GM23248 (cell line): ENCODE results near the gene ATP6V0B. TPM values are rescaled to one million over a fixed set of nuclear protein-coding genes. Genes with fewer than 3 reads are reported as not detected.

Source experiments
- DNase-seq: peaks from one replicate; pipeline ENCODE4 v3.0.0-alpha.2; 2015
- H2AFZ ChIP-seq: fragments of 200-600 bp; sonication (generic); 2 replicates; pipeline ENCODE4 v1.6.1; 2016; ENCODE audit warnings: antibody characterized with exemption
- H3F3A ChIP-seq: fragments of 200-600 bp; sonication (generic); 2 replicates; pipeline ENCODE4 v1.6.1; 2016; ENCODE audit warnings: mild to moderate bottlenecking, antibody characterized with exemption, mixed run types; ENCODE audit not compliant: insufficient read depth
- H3K27ac ChIP-seq: fragments of 200-600 bp; sonication (generic); 2 replicates; pipeline ENCODE4 v1.5.1; 2016; ENCODE audit warnings: mild to moderate bottlenecking
- H3K27me3 ChIP-seq: fragments of 200-600 bp; sonication (generic); replicated peaks from 2 replicates; pipeline ENCODE4 v1.6.1; 2016; ENCODE audit warnings: mild to moderate bottlenecking; ENCODE audit not compliant: insufficient read depth
- H3K36me3 ChIP-seq: fragments of 200-600 bp; sonication (generic); 2 replicates; pipeline ENCODE4 v1.6.1; 2016; ENCODE audit warnings: low read depth, mild to moderate bottlenecking
- H3K4me1 ChIP-seq: fragments of 200-600 bp; sonication (generic); 2 replicates; pipeline ENCODE4 v1.6.1; 2016; ENCODE audit warnings: mild to moderate bottlenecking; ENCODE audit not compliant: insufficient read depth
- H3K4me2 ChIP-seq: fragments of 200-600 bp; sonication (generic); one replicate; pipeline ENCODE4 v1.6.1; 2016; ENCODE audit warnings: mild to moderate bottlenecking; ENCODE audit not compliant: unreplicated experiment
- H3K4me3 ChIP-seq: fragments of 200-600 bp; sonication (generic); 2 replicates; pipeline ENCODE4 v1.5.1; 2016; ENCODE audit warnings: mild to moderate bottlenecking
- H3K79me2 ChIP-seq: fragments of 200-600 bp; sonication (generic); 2 replicates; pipeline ENCODE4 v1.6.1; 2016; ENCODE audit warnings: mild to moderate bottlenecking; ENCODE audit not compliant: insufficient read depth
- H3K9ac ChIP-seq: fragments of 200-600 bp; sonication (generic); 2 replicates; pipeline ENCODE4 v1.6.1; 2016; ENCODE audit warnings: mild to moderate bottlenecking
- H3K9me2 ChIP-seq: fragments of 200-600 bp; sonication (generic); 2 replicates; pipeline ENCODE4 v1.6.1; 2016; ENCODE audit warnings: mixed run types, mild to moderate bottlenecking, moderate library complexity; ENCODE audit not compliant: insufficient read depth
- H3K9me3 ChIP-seq: fragments of 200-600 bp; sonication (generic); one replicate; pipeline ENCODE4 v1.6.1; 2017; ENCODE audit warnings: low read depth
- H4K20me1 ChIP-seq: fragments of 200-600 bp; sonication (generic); 2 replicates; pipeline ENCODE4 v1.6.0; 2016; ENCODE audit not compliant: insufficient read depth
- EZH2 ChIP-seq: fragments of 200-600 bp; sonication (generic); IDR thresholded peaks from 2 replicates; pipeline ENCODE4 v1.6.1; 2018; ENCODE audit warnings: antibody characterized with exemption, mild to moderate bottlenecking; ENCODE audit not compliant: insufficient read depth, poor library complexity, severe bottlenecking
- EZH2phosphoT487 ChIP-seq: fragments of 200-600 bp; sonication (generic); IDR thresholded peaks from 2 replicates; pipeline ENCODE4 v1.6.1; 2018; ENCODE audit warnings: antibody characterized with exemption, moderate library complexity, mild to moderate bottlenecking, low read depth; ENCODE audit not compliant: insufficient read depth
- WGBS, 2 experiments: methylation state at CpG; one replicate each; pipeline ENCODE4 v1.1.6; 2015 to 2017; ENCODE audit warnings: low lambda C conversion rate in 2 of 2, low coverage in 1 of 2; ENCODE audit errors: missing lambda C conversion rate in 2 of 2; 5-methylcytosine and 5-hydroxymethylcytosine counted together
- in situ Hi-C: fragments of 300-500 bp; cut with MboI; formaldehyde crosslinking; loops from 2 replicates; pipeline ENCODE4 v1.15.0; 2020
- polyA plus RNA-seq: library from polyadenylated mRNA; unstranded; fragments of >200 nt; fragmentation: Nextera tagmentation; extraction: Ambion mirVana; gene quantifications from 2 replicates; pipeline ENCODE4 v1.2.1, GENCODE V29; 2016
- total RNA-seq: library from RNA; depleted of rRNA; stranded (reverse); fragments of >200 nt; shearing (Covaris generic); gene quantifications from 2 replicates; pipeline ENCODE4 v1.2.3, GENCODE V29; 2014

ATP6V0B gene
- total and polyA plus RNA-seq, 2 experiments from 2014 or later = 140 to 177 TPM

DNA sequence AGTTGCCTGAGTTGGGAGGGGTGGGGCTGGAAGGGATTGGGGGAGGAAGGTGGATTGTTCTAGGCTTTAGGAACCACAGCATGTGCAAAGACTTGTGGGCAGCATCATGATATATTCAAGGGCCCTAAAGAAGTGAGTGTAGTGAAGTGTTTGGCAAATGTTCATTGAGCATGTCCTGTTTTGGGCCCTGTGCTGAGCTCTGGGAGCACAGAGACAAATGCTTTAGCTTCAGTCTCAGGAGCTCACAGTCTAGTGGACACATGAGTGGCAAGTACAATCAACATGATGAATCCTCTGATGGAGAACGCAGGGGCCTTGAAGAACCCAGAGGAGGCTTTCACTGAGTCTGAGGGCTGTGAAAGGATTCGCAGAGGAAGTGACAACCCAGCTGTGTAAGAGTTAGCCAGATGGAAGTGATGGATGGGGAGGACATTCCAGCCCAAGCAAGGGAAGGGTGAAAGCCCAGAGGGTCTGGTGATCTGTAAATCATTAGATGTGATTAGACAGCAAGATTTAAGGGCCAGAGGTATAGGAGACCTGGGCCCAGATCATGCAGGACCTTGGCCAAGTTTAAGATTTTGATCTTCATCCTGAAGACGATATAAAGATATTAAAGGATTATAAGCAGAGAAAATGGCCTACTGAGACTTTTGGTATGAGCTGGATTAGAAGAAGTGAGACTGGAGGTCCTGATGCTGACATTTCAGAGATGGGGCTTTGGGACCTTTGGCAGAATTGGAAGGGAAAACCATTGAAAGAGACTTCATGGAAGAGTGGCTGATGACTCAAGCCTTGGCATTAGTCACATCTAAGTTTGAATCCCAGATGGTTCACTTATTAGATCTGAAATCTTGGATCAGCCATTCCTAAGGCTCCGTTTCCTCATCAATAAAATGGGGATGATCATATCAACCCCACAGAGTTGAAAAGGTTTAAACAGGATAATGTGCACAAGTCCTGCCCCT is 23.5 kb upstream of the ATP6V0B start:
- Histone ChIP-seq H3K4me1 (peaks cover 10% of the 10 kb centered on the region), H3K36me3 (no peaks in the 10 kb centered on the region), H2AFZ (no peak overlapping the region), H3K9ac (no peak overlapping the region), H3K79me2 (peaks cover 64% of the 10 kb centered on the region), H3K27me3 (no peaks in the 10 kb centered on the region), H3K4me2 (no peak overlapping the region), H4K20me1 (0 out of 2 replicates have a peak, but pooled peaks cover 6% of the 10 kb centered on the region), H3K27ac (no peak overlapping the region), H3K4me3 (no peak overlapping the region), H3K9me2 (no peaks in the 10 kb centered on the region), H3F3A (no peaks in the 10 kb centered on the region), H3K9me3 (no peaks in the 10 kb centered on the region)
- WGBS, 2 experiments = 69 to 72% methylated on average over 4 of the region's 4 CpGs
- no peak for TF ChIP-seq EZH2phosphoT487
- no peak for TF ChIP-seq EZH2
- DNase-seq = peak; percentile 53
- in situ Hi-C loops = no loop called here

- 76 to 84% methylated on average over 8 of the region's 8 CpGs for WGBS, 2 experiments
- DNase-seq = no peak
- TF ChIP-seq EZH2phosphoT487 (no peak), EZH2 (no peak)
- Histone ChIP-seq H3K4me1 (peaks cover 8% of the 10 kb centered on the region), H3K9ac (no peak overlapping the region), H3K9me2 (no peaks in the 10 kb centered on the region), H4K20me1 (0 out of 2 replicates have a peak, but pooled peaks cover 6% of the 10 kb centered on the region), H3K79me2 (peaks cover 54% of the 10 kb centered on the region), H3K4me2 (no peak overlapping the region), H3K9me3 (no peaks in the 10 kb centered on the region), H3K4me3 (no peak overlapping the region), H3K27me3 (no peaks in the 10 kb centered on the region), H3K36me3 (peaks cover 5% of the 10 kb centered on the region; the same call in 1 of the 2 replicates), H3F3A (no peaks in the 10 kb centered on the region), H3K27ac (no peak overlapping the region), H2AFZ (no peak overlapping the region)
- in situ Hi-C loops = no loop called here
Observed at GRCh38 chr1:43952731-43953346, 21.9 kb upstream of the ATP6V0B start.

DNA sequence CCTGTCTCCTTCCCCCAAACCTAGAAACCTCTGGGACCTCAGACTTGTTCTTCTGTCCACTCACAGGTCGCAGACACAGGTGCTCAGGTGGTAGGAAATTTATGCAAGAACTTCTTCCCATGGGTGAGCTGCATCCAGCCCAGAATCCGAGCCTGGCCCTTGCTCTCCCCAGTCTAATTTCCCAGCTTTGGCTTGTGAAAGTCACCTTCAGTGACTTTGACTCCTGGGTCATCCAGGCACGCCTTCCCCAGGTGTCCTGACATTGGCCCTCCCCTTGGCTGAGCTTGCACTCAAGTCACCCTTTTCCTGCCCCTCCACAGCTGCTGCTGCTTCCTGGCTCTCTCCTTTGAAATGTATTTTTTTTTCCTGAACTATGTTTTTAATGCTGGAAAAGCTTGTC is 21.4 kb upstream of the ATP6V0B start:
- 0 out of 2 replicates have a peak, but pooled peaks cover 6% of the 10 kb centered on the region for H4K20me1 ChIP-seq

DNA sequence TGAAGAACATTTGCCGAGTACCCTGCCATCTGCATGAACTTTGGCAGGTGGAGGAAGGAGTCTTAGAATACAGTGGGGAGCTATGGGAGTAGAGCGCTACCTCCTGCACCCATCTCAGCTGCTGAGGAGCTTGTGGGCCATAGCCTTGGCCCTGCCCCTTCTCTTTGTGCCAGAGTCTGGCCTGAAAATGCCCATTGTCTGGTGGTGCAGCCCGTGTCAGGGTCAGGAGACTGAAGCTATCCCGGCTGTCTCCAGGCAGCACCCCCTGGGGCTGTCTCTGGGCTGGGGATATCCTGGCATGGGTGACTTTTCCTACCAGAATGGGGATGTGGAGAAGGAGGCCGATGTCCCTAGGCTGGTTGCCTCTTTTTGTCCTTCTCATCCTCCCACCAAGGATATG is 20.7 kb upstream of the ATP6V0B start:
- Histone ChIP-seq H3K27ac (no peak overlapping the region), H3F3A (no peaks in the 10 kb centered on the region), H3K4me3 (no peak overlapping the region), H3K9me2 (no peaks in the 10 kb centered on the region), H3K27me3 (no peaks in the 10 kb centered on the region), H3K4me1 (no peaks in the 10 kb centered on the region), H3K9ac (no peak overlapping the region), H3K36me3 (peaks cover 5% of the 10 kb centered on the region; the same call in 1 of the 2 replicates), H4K20me1 (0 out of 2 replicates have a peak, but pooled peaks cover 6% of the 10 kb centered on the region), H3K4me2 (no peak overlapping the region), H2AFZ (no peak overlapping the region), H3K79me2 (peaks cover 43% of the 10 kb centered on the region), H3K9me3 (no peaks in the 10 kb centered on the region)
- in situ Hi-C loops = no loop called here
- 94 to 99% methylated on average over 4 to 5 of the region's 5 CpGs for WGBS, 2 experiments
- no peak for DNase-seq
- TF ChIP-seq EZH2phosphoT487 = no peak
- TF ChIP-seq EZH2 = no peak

More for the DNA sequence above, 21.4 kb upstream of the ATP6V0B start:
- WGBS, 2 experiments = 64 to 65% methylated on average over 3 of the region's 3 CpGs
- no peaks in the 10 kb centered on the region for H3K9me2 ChIP-seq
- H3K36me3 ChIP-seq = peaks cover 5% of the 10 kb centered on the region; the same call in 1 of the 2 replicates
- H3K79me2 ChIP-seq = peaks cover 48% of the 10 kb centered on the region
- TF ChIP-seq EZH2phosphoT487 (no peak), EZH2 (no peak)
- no peak overlapping the region for H3K9ac ChIP-seq
- no peak overlapping the region for H3K27ac ChIP-seq
- no peak for DNase-seq
- H3K9me3 ChIP-seq = no peaks in the 10 kb centered on the region
- no peaks in the 10 kb centered on the region for H3K27me3 ChIP-seq
- in situ Hi-C loops = no loop called here
- no peak overlapping the region for H3K4me3 ChIP-seq
- no peak overlapping the region for H3K4me2 ChIP-seq
- H3K4me1 ChIP-seq = peaks cover 2% of the 10 kb centered on the region; the same call in 1 of the 2 replicates
- H3F3A ChIP-seq = no peaks in the 10 kb centered on the region
- H2AFZ ChIP-seq = no peak overlapping the region
